Stomach (tissue), 4 donors: ENCODE results near the gene LIG3.

Experiments used
- CTCF ChIP-seq, 7 experiments: fragments of 450-650 bp in 4 of 7; fragments of 200-600 bp in 3 of 7; sonication (generic) in 3 of 7; IDR thresholded peaks; one replicate each; pipeline ENCODE4 v1.5.1; 2016 to 2019; ENCODE audit warnings: antibody characterized with exemption in 7 of 7, control low read depth in 2 of 7, mild to moderate bottlenecking in 1 of 7
- EP300 ChIP-seq: sonication (generic); formaldehyde crosslinking; IDR thresholded peaks from one replicate; pipeline ENCODE4 v1.6.1; 2017; ENCODE audit warnings: antibody characterized with exemption
- POLR2A ChIP-seq, 4 donors: fragments of 450-650 bp; IDR thresholded peaks; one replicate each; pipeline ENCODE4 v1.6.1; 2016; ENCODE audit warnings: antibody characterized with exemption in 4 of 4, control low read depth in 2 of 4, mild to moderate bottlenecking in 1 of 4, moderate library complexity in 1 of 4
- POLR2AphosphoS5 ChIP-seq, 3 donors: sonication (generic); formaldehyde crosslinking; IDR thresholded peaks; one replicate each; pipeline ENCODE4 v1.6.1; 2016; ENCODE audit warnings: antibody characterized with exemption in 3 of 3

GRCh38 chr17:34993031-34993430 is 12.7 kb downstream of the LIG3 start:
- no peak for TF ChIP-seq CTCF (IDR thresholded peaks at IDR 0.05)
- TF ChIP-seq POLR2AphosphoS5 (IDR thresholded peaks at IDR 0.05): no peak
- no peak for TF ChIP-seq POLR2A (IDR thresholded peaks at IDR 0.05)
- no peak for TF ChIP-seq EP300
